ENCODE measurements around the gene NHS.

- TF ChIP-seq, protein P1, sequence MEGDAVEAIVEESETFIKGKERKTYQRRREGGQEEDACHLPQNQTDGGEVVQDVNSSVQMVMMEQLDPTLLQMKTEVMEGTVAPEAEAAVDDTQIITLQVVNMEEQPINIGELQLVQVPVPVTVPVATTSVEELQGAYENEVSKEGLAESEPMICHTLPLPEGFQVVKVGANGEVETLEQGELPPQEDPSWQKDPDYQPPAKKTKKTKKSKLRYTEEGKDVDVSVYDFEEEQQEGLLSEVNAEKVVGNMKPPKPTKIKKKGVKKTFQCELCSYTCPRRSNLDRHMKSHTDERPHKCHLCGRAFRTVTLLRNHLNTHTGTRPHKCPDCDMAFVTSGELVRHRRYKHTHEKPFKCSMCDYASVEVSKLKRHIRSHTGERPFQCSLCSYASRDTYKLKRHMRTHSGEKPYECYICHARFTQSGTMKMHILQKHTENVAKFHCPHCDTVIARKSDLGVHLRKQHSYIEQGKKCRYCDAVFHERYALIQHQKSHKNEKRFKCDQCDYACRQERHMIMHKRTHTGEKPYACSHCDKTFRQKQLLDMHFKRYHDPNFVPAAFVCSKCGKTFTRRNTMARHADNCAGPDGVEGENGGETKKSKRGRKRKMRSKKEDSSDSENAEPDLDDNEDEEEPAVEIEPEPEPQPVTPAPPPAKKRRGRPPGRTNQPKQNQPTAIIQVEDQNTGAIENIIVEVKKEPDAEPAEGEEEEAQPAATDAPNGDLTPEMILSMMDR (IDR thresholded peaks at IDR 0.05; ENCODE audit: low read length) = no peak
- no peak for TF ChIP-seq EZH2 (IDR thresholded peaks at IDR 0.05; ENCODE audit: borderline replicate concordance, low read length)
Measured at GRCh38 chrX:17725181-17725580, 350.2 kb downstream of the NHS start.

Measured in OCI-LY1 (cell line).